Liver (tissue), 9 donors: Measurements from ENCODE around the gene CELA1. TPM values are rescaled to one million over a fixed set of nuclear protein-coding genes. Genes with fewer than 3 reads are reported as not detected.

ENCODE experiments used
- DNase-seq: peaks from one replicate; pipeline ENCODE4 v3.0.0-alpha.2; 2017; ENCODE audit warnings: low spot score
- H3K27ac ChIP-seq, 2 donors: one replicate each; pipeline ENCODE4 v1.7.0; 2013; ENCODE audit warnings: inconsistent platforms in 2 of 2, low read length in 2 of 2, control low read depth in 1 of 2, low read depth in 1 of 2, mild to moderate bottlenecking in 1 of 2
- H3K27me3 ChIP-seq, 4 donors: one replicate each; pipeline versions ENCODE4 v1.6.1 to v1.7.0; 2013; ENCODE audit warnings: low read length in 3 of 4, inconsistent platforms in 1 of 4, mild to moderate bottlenecking in 1 of 4, moderate library complexity in 1 of 4; ENCODE audit not compliant: control insufficient read depth in 4 of 4, insufficient read depth in 4 of 4
- H3K36me3 ChIP-seq, 4 donors: one replicate each; pipeline versions ENCODE4 v1.6.1 to v1.7.0; 2013; ENCODE audit warnings: low read length in 3 of 4, mild to moderate bottlenecking in 3 of 4, low read depth in 1 of 4, moderate library complexity in 1 of 4; ENCODE audit not compliant: control insufficient read depth in 4 of 4, insufficient read depth in 3 of 4
- H3K4me1 ChIP-seq, 4 donors: one replicate each; pipeline versions ENCODE4 v1.6.1 to v1.7.0; 2013; ENCODE audit warnings: low read length in 3 of 4, mild to moderate bottlenecking in 3 of 4, moderate library complexity in 1 of 4; ENCODE audit not compliant: control insufficient read depth in 4 of 4, insufficient read depth in 4 of 4
- H3K4me3 ChIP-seq, 3 donors: one replicate each; pipeline versions ENCODE4 v1.6.1 to v1.7.0; 2013; ENCODE audit warnings: low read length in 3 of 3, control low read depth in 1 of 3, low read depth in 1 of 3, mild to moderate bottlenecking in 1 of 3
- H3K9ac ChIP-seq, 2 donors: one replicate each; pipeline ENCODE4 v1.7.0; 2013; ENCODE audit warnings: low read length in 2 of 2, mild to moderate bottlenecking in 2 of 2, moderate library complexity in 2 of 2, control low read depth in 1 of 2, low read depth in 1 of 2
- H3K9me3 ChIP-seq, 4 donors: one replicate each; pipeline versions ENCODE4 v1.6.1 to v1.7.0; 2013; ENCODE audit warnings: low read length in 3 of 4; ENCODE audit not compliant: control insufficient read depth in 4 of 4
- CTCF ChIP-seq: fragments of 150-350 bp; IDR thresholded peaks from 2 replicates; pipeline ENCODE4 v1.5.1; 2017; ENCODE audit warnings: improper control_type of control experiment, low read depth, low read length; ENCODE audit not compliant: missing input control
- EGR1 ChIP-seq, 2 donors: IDR thresholded peaks; 2 replicates each; pipeline ENCODE4 v1.6.1; 2016 to 2018; ENCODE audit warnings: antibody characterized with exemption in 2 of 2, low read depth in 2 of 2
- FOXA1 ChIP-seq: IDR thresholded peaks from 2 replicates; pipeline ENCODE4 v1.6.1; 2016; ENCODE audit warnings: antibody characterized with exemption
- FOXA2 ChIP-seq: IDR thresholded peaks from 2 replicates; pipeline ENCODE4 v1.6.1; 2016; ENCODE audit warnings: antibody characterized with exemption
- GABPA ChIP-seq, 2 donors: IDR thresholded peaks in 1 of 2; conservative IDR thresholded peaks in 1 of 2; 2 replicates each; pipeline ENCODE4 v1.6.1; 2016; ENCODE audit warnings: antibody characterized with exemption in 2 of 2, mild to moderate bottlenecking in 1 of 2, moderate library complexity in 1 of 2
- HNF4A ChIP-seq, 2 donors: conservative IDR thresholded peaks; 2 replicates each; pipeline ENCODE4 v1.6.1; 2016; ENCODE audit warnings: antibody characterized with exemption in 2 of 2, mild to moderate bottlenecking in 2 of 2
- HNF4G ChIP-seq: IDR thresholded peaks from 2 replicates; pipeline ENCODE4 v1.6.1; 2016; ENCODE audit warnings: antibody characterized with exemption
- JUND ChIP-seq, 2 donors: IDR thresholded peaks; 2 replicates each; pipeline ENCODE4 v1.6.1; 2016; ENCODE audit warnings: antibody characterized with exemption in 2 of 2
- NR2F2 ChIP-seq: IDR thresholded peaks from 2 replicates; pipeline ENCODE4 v1.6.1; 2016; ENCODE audit warnings: antibody characterized with exemption
- RAD21 ChIP-seq, 2 donors: IDR thresholded peaks; 2 replicates each; pipeline ENCODE4 v1.6.1; 2016; ENCODE audit warnings: antibody characterized with exemption in 2 of 2, mild to moderate bottlenecking in 2 of 2
- REST ChIP-seq: IDR thresholded peaks from 2 replicates; pipeline ENCODE4 v1.6.1; 2016; ENCODE audit warnings: antibody characterized with exemption, mild to moderate bottlenecking
- RXRA ChIP-seq, 2 donors: IDR thresholded peaks; 2 replicates each; pipeline ENCODE4 v1.6.1; 2017 to 2018; ENCODE audit warnings: antibody characterized with exemption in 2 of 2, mild to moderate bottlenecking in 1 of 2
- SP1 ChIP-seq: IDR thresholded peaks from 2 replicates; pipeline ENCODE4 v1.6.1; 2018; ENCODE audit warnings: antibody characterized with exemption, mild to moderate bottlenecking
- TAF1 ChIP-seq: conservative IDR thresholded peaks from 2 replicates; pipeline ENCODE4 v1.6.1; 2016; ENCODE audit warnings: antibody characterized with exemption, mild to moderate bottlenecking
- YY1 ChIP-seq: IDR thresholded peaks from 2 replicates; pipeline ENCODE4 v1.6.1; 2016; ENCODE audit warnings: antibody characterized with exemption, mild to moderate bottlenecking
- WGBS: extraction: QIAGEN DNeasy Blood & Tissue Kit; methylation state at CpG from one replicate; pipeline ENCODE4 v1.1.7; 2013; 5-methylcytosine and 5-hydroxymethylcytosine counted together
- polyA plus RNA-seq, 2 donors: library from polyadenylated mRNA; stranded (reverse) in 1 of 2; unstranded in 1 of 2; fragments of 200-250 nt in 1 of 2; fragments of >200 nt in 1 of 2; fragmentation: Nextera tagmentation in 1 of 2; extraction: Ambion mirVana in 1 of 2; gene quantifications; one replicate each; pipeline versions ENCODE4 v1.2.1 to v1.2.3, GENCODE V29; 2013 to 2015
- total RNA-seq, 2 donors: library from RNA; depleted of rRNA; stranded (reverse); fragments of >200 nt; gene quantifications; one replicate each; pipeline ENCODE4 v1.2.3, GENCODE V29; 2014
- TF ChIP-seq, protein P1 (sequence below): IDR thresholded peaks from 2 replicates; pipeline ENCODE4 v1.6.1; 2016; ENCODE audit warnings: antibody characterized with exemption
- TF ChIP-seq, protein P2 (sequence below): IDR thresholded peaks from 2 replicates; pipeline ENCODE4 v1.6.1; 2016; ENCODE audit warnings: antibody characterized with exemption
- TF ChIP-seq, protein P3 (sequence below): IDR thresholded peaks from 2 replicates; pipeline ENCODE4 v1.6.1; 2016; ENCODE audit warnings: antibody characterized with exemption
- donor health status: healthy.
- donor health status: healthy.
- donor health status: healthy.
- donor health status: healthy.
- donor health status: healthy.

CELA1 gene
- total and polyA plus RNA-seq, 4 donors = not detected

DNA sequence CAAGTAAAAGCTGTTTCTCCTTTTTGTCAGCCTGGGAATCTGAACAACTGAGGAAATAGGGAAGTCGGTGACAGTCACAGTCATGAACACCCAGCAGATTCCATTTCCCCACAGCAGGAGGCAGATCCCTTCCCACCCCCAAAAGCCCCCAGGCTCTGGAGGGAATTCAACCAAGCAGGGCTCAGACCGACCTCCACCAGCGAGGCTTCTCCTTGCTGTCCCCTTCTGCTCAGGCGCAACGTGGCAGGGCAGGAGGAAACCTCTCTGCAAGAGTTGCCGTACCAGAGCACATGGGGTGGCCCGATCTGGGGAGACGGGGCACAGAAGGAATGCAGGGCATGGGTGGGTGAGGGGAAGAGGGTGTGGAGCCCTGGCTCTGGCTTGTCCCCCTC is 44.4 kb upstream of the CELA1 start:
- Histone ChIP-seq H3K4me3 (peak overlapping the region; percentile 54 to 59 (median 55)), H3K27me3 (no peaks in the 10 kb centered on the region), H3K9ac (peak overlapping the region in 1 of 2 donors; percentile 39), H3K27ac (peak overlapping the region in 1 of 2 donors; percentile 38), H3K9me3 (no peaks in the 10 kb centered on the region), H3K36me3 (no peaks in the 10 kb centered on the region), H3K4me1 (peaks cover 2 to 12% (median 7%) of the 10 kb centered on the region in 4 donors)
- DNase-seq = peak; percentile 53
- TF ChIP-seq, protein P1, sequence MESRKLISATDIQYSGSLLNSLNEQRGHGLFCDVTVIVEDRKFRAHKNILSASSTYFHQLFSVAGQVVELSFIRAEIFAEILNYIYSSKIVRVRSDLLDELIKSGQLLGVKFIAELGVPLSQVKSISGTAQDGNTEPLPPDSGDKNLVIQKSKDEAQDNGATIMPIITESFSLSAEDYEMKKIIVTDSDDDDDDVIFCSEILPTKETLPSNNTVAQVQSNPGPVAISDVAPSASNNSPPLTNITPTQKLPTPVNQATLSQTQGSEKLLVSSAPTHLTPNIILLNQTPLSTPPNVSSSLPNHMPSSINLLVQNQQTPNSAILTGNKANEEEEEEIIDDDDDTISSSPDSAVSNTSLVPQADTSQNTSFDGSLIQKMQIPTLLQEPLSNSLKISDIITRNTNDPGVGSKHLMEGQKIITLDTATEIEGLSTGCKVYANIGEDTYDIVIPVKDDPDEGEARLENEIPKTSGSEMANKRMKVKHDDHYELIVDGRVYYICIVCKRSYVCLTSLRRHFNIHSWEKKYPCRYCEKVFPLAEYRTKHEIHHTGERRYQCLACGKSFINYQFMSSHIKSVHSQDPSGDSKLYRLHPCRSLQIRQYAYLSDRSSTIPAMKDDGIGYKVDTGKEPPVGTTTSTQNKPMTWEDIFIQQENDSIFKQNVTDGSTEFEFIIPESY = no peak
- TF ChIP-seq CTCF = no peak
- no peak for TF ChIP-seq NR2F2
- no peak for TF ChIP-seq HNF4G
- no peak for TF ChIP-seq YY1
- TF ChIP-seq, protein P2, sequence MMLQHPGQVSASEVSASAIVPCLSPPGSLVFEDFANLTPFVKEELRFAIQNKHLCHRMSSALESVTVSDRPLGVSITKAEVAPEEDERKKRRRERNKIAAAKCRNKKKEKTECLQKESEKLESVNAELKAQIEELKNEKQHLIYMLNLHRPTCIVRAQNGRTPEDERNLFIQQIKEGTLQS = no peak
- TF ChIP-seq, protein P3, sequence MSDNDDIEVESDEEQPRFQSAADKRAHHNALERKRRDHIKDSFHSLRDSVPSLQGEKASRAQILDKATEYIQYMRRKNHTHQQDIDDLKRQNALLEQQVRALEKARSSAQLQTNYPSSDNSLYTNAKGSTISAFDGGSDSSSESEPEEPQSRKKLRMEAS = no peak
- no peak for TF ChIP-seq TAF1
- TF ChIP-seq FOXA1 = no peak
- no peak for TF ChIP-seq EGR1 (IDR thresholded peaks at IDR 0.05; ENCODE audit: low read depth in 2 of 2)
- TF ChIP-seq SP1 = no peak
- TF ChIP-seq RAD21 (IDR thresholded peaks at IDR 0.05) = no peak
- no peak for TF ChIP-seq FOXA2
- no peak for TF ChIP-seq REST
- TF ChIP-seq GABPA (IDR thresholded peaks at IDR 0.05 in 1 of 2, conservative IDR thresholded peaks at IDR 0.05 in 1 of 2) = no peak
- TF ChIP-seq RXRA (IDR thresholded peaks at IDR 0.05) = no peak
- no peak for TF ChIP-seq HNF4A (conservative IDR thresholded peaks at IDR 0.05)
- no peak for TF ChIP-seq JUND (IDR thresholded peaks at IDR 0.05)
- WGBS = 42% methylated on average over 8 of the region's 8 CpGs
